DOHH2 (cell line): ENCODE measurements around the gene PITPNM1.

Source experiments
- EZH2phosphoT487 ChIP-seq: fragments of 200-600 bp; sonication (generic); IDR thresholded peaks from 2 replicates; pipeline ENCODE4 v1.6.1; 2017; ENCODE audit warnings: borderline replicate concordance, mild to moderate bottlenecking, antibody characterized with exemption, low read length, moderate library complexity, mixed read lengths
- TF ChIP-seq, protein P1 (sequence below): fragments of 200-600 bp; sonication (generic); IDR thresholded peaks from one replicate; pipeline ENCODE4 v1.5.1; 2014; ENCODE audit warnings: antibody characterized with exemption, mild to moderate bottlenecking, low read depth, low read length; ENCODE audit not compliant: poor library complexity, severe bottlenecking

DNA sequence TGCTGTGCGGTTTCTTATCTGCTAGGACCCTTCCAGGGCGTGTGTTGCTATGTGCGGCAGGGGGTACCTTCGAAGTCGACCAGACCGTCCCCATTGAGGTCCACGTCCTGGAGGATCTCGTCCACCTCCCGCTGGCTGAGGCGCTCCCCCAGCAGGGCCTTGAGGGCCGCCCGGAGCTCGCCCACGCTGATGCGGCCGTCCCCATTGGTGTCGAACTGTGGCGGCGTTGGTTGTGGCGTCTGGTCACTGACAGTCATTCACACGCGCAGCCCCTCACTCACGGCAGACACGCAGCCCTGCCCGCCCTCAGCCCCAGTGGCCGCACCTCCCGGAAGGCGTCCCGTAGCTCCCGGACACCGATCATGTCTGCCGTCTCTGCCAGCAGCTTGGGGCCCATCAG lies 14.6 kb upstream of the PITPNM1 start:
- TF ChIP-seq, protein P1, sequence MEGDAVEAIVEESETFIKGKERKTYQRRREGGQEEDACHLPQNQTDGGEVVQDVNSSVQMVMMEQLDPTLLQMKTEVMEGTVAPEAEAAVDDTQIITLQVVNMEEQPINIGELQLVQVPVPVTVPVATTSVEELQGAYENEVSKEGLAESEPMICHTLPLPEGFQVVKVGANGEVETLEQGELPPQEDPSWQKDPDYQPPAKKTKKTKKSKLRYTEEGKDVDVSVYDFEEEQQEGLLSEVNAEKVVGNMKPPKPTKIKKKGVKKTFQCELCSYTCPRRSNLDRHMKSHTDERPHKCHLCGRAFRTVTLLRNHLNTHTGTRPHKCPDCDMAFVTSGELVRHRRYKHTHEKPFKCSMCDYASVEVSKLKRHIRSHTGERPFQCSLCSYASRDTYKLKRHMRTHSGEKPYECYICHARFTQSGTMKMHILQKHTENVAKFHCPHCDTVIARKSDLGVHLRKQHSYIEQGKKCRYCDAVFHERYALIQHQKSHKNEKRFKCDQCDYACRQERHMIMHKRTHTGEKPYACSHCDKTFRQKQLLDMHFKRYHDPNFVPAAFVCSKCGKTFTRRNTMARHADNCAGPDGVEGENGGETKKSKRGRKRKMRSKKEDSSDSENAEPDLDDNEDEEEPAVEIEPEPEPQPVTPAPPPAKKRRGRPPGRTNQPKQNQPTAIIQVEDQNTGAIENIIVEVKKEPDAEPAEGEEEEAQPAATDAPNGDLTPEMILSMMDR = no peak
- TF ChIP-seq EZH2phosphoT487 = no peak
